ENCODE results near the gene HOXB5.

DNA sequence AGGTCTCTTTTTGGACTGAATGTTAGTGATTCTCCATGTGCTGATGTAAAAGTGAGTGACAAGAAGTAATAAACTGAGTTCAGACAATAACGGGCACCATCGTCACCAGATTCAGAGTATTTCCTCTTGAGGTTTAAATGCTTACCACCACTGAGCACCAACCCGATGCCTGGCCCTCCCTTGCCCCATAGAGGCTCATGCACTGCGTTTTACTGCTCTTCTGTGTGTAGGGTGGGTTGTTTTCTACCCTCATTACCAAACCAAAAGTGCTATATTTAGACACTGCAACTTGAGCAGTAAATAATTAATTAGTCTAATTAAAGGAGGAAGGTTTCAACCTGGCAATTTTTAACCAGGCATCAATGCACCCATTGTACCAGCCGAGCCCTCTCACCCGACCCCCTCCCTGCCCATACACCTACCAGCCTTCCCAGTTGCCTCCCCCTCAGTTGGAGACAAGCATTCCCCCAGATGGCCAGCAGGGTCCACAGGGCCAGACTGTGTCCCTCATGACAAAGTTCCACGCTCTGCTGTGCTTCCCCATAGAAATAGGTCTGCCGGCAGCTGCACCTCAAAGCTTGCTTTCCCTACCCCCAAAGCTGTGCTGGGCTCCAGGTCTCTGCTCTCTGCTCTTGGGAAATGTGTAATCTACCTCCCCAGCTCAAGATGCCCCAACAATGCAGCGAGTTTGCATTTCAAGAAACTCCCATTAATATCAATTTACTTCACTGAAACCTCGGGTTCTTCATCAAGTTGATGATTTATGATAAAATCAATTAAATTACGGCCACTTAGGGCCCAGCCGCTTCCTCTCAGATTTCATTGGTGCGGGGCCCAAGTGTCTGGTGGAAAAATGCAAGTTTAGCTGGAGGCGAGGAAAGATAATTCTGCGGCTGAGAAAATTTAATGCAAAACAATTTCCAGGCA lies 31.4 kb downstream of the HOXB5 start:
- TF ChIP-seq, protein P1, sequence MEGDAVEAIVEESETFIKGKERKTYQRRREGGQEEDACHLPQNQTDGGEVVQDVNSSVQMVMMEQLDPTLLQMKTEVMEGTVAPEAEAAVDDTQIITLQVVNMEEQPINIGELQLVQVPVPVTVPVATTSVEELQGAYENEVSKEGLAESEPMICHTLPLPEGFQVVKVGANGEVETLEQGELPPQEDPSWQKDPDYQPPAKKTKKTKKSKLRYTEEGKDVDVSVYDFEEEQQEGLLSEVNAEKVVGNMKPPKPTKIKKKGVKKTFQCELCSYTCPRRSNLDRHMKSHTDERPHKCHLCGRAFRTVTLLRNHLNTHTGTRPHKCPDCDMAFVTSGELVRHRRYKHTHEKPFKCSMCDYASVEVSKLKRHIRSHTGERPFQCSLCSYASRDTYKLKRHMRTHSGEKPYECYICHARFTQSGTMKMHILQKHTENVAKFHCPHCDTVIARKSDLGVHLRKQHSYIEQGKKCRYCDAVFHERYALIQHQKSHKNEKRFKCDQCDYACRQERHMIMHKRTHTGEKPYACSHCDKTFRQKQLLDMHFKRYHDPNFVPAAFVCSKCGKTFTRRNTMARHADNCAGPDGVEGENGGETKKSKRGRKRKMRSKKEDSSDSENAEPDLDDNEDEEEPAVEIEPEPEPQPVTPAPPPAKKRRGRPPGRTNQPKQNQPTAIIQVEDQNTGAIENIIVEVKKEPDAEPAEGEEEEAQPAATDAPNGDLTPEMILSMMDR (IDR thresholded peaks at IDR 0.05): no peak
- TF ChIP-seq POLR2A (IDR thresholded peaks at IDR 0.05): no peak

Measured in ovary (tissue), 3 donors.